Measurements from ENCODE around the gene PBX1.
"Not testable (repeated sequence)": the region's sequence is repeated elsewhere in the genome, so short reads cannot be mapped to it uniquely, and the experiment has no call there.

Gene PBX1

DNA sequence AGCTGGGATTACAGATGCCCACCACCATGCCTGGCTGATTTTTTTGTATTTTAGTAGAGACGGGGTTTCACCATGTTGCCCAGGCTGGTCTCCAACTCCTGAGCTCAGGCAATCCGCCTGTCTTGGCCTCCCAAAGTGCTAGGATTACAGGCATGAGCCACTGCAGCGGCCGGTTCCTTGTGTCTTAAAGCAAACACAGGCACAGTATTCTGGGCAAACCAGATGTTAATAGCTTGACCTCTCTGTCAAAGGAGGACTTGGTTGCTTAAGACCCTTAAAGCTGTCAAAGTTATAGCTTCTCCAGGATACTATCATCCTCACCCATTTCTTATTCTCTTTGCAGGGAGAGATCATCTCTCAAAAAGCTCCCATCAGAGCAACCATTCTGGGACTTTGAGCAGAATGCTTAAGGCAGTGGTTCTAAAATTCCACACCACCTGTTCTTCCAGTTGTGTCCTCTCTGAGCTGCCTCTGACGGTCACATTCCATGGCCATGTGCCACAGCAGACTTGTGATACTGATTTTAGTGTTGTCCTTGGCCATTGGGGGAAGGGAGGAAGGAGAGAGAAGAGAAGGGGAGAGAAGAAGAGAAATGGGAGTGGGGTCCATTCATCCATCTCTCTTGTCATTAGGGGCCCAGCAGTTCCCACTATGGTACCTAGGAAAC is 81.8 kb downstream of the PBX1 start:
- DNase-seq (ENCODE audit: low read depth in 2 of 2) = no peak

DNA sequence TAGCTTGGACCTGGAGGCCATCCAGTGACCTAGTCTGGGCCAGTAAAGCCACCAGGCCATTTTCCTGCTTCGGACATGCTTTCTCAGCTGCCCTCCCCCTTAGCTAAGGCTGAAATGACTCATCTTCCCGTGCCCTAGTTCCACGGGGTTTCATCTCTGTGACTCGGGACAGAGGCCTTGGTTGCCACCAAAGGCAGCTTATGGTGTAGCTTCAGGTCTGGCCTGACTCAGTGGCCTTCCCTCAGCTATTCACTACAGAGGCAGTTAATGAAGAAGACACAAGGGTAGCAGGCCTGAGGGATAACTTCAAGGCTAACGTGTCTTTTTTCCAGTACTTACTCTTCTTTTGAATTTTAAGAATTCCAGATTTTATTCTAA is 82.4 kb downstream of the PBX1 start:
- no peak for DNase-seq (ENCODE audit: low read depth in 2 of 2)

GRCh38 chr1:164643018-164643417 is 84.0 kb downstream of the PBX1 start:
- no peak for DNase-seq (ENCODE audit: low read depth in 2 of 2)

DNA sequence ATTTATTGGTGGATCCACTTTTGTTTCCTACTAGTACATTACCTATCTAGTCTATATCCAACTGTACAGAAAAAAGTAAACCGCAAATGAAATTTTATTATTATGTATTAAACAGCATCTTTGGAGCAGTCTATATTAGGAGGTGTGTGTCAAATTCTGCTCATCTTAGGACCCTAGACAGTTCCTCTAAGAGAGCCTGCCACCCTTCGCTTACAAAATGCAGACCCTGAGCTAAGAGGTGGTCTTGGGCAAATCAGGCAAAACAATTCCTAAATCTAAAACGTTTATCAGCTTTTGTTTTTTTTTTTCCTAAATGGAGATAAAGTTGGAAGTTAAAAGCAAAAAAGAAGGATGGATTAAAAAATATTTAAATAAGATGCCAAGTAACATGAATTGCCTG is 85.3 kb downstream of the PBX1 start:
- DNase-seq (ENCODE audit: low read depth in 2 of 2) = no peak

- no peak for DNase-seq (ENCODE audit: low read depth in 2 of 2)
Measured at GRCh38 chr1:164644774-164645644, 86.0 kb downstream of the PBX1 start.

DNA sequence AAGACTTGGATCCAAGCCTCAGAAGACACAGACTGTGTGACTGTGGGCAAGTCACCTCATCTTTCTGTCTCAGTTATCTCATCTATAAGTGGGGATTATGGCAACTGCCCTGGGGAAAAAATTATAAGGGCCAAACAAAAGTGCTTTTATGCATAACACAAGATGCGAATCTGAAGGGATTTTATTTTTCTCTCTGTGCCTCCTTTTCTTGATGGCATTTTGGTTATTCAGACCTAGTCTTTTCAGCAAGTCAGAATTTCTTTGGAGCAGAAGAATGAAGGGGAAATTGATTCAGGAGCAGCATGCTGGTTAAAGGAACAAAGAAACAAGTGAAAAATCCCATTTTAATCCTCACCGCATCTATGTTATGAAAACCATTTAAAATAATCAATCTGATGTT is 86.9 kb downstream of the PBX1 start:
- no peak for DNase-seq (ENCODE audit: low read depth in 2 of 2)

GRCh38 chr1:164647211-164647610 is 88.2 kb downstream of the PBX1 start:
- DNase-seq (ENCODE audit: low read depth in 2 of 2) = no peak

- no peak for DNase-seq (ENCODE audit: low read depth in 2 of 2)
Measured at GRCh38 chr1:164648636-164649035, 89.7 kb downstream of the PBX1 start.

- DNase-seq (ENCODE audit: low read depth in 2 of 2) = no peak
Measured at GRCh38 chr1:164649146-164649545, 90.2 kb downstream of the PBX1 start.

GRCh38 chr1:164650531-164650930 is 91.5 kb downstream of the PBX1 start:
- no peak for DNase-seq (ENCODE audit: low read depth in 2 of 2)

DNA sequence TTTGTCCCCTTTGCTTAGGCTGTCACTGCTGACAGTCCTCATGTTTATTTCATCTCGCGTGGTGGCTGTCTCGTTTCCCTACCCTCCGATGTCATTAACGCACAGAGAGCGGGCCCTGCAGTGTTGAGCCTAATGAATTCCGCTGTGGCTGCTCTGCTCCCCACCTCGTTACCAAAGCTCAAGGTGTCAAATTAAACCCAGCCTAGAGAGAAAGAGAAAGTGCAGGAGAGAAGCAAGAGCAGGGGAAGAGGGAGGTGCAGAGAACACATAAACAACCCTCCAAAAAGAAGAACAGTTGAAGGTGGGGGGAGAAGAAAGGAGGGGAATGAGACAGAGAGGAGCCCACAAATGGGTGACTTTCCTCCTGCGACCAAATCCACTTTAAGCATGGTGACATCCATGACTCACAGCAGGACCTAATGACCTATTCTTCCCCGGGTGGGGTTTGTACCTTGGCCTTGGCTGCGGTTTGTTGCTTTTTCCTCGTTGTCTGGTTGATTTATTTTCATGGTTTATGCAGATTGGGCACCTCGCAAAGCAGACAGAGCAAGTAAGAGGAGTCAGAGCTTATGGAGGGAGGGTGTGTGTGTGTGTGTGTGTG is 92.5 kb downstream of the PBX1 start:
- DNase-seq (ENCODE audit: low read depth in 2 of 2) = no peak

DNA sequence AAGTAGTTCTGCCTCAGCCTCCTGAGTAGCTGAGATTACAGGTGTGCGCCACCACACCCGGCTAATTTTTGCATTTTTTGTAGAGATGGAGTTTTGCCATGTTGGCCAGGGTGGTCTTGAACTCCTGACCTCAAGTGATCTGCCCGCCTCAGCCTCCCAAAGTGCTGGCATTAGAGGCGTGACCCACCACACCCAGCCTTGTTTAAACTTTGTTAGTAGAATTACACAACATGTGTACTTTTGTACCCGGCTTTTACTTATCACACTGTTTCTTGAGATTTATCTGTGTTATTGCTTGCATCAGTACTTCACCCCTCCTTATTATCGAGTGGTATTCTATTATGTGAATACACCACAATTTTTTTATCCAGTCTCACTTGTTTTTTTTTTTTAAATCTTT is 94.0 kb downstream of the PBX1 start:
- not testable (repeated sequence) for DNase-seq (ENCODE audit: low read depth in 2 of 2)

GRCh38 chr1:164653705-164654104 is 94.7 kb downstream of the PBX1 start:
- no peak for DNase-seq (ENCODE audit: low read depth in 2 of 2)

- DNase-seq (ENCODE audit: low read depth in 2 of 2) = no peak
Measured at GRCh38 chr1:164654200-164654599, 95.2 kb downstream of the PBX1 start.

- no peak for DNase-seq (ENCODE audit: low read depth in 2 of 2)
Measured at GRCh38 chr1:164658864-164659263, 99.9 kb downstream of the PBX1 start.

DNA sequence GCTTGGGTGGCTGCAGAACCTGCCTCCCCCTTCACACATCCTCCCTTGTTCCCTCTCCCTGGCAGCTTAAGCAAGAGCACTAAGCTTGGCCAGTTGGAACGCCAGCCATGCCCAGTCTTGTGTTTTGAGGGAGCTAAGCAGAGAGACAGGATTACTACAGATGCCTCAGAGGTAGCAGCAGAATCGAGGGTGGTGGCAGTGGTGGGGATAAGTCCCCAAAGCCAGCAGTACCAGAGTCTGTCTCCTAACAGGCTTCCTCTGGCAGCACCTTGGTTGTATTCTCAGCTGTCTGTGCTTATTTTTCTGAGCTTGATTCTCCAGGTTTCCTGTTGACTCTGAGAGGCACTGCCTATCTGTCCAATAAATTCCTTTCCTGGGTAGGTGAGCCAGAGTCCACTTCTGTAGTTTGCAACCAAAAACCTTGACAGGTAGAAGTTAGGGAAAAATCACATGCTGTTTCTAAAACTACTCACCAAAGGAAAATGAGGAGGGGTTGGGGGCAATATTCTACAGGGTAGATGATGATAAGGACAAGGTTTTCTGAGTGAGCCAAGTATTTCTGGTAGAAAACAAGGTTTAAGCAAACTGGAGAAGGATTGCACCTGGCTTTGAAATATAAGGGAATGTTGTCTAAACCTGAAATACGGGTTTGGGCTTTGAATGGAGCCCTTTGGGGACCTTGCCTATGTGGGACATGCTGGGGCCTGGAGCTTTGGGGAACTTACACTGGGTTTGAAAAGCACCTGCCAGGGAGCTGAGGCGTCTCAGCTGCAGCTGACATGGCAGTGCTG is 100.8 kb downstream of the PBX1 start:
- DNase-seq (ENCODE audit: low read depth in 2 of 2) = no peak

GRCh38 chr1:164660412-164660772 is 101.4 kb downstream of the PBX1 start:
- no peak for DNase-seq (ENCODE audit: low read depth in 2 of 2)

DNA sequence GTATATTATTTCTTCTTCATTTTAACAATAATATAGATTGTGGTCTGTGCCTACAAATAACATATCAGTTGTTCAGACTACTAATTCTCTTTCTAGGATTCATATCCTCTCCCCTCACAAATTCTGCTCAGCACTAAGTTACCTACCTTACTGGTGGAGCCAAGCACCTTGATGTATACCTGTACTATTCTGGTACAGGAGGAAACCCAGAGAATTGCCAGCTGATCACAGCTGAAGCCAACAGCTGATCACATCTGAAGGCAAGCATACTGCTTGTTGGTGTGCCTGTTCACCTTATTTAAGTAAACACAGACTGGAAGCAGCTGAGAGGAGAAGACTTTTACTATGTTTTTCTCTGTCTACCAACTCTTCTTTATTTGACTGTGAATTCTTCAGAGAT is 101.8 kb downstream of the PBX1 start:
- no peak for DNase-seq (ENCODE audit: low read depth in 2 of 2)

- DNase-seq (ENCODE audit: low read depth in 2 of 2) = no peak
Measured at GRCh38 chr1:164662462-164662861, 103.5 kb downstream of the PBX1 start.

DNA sequence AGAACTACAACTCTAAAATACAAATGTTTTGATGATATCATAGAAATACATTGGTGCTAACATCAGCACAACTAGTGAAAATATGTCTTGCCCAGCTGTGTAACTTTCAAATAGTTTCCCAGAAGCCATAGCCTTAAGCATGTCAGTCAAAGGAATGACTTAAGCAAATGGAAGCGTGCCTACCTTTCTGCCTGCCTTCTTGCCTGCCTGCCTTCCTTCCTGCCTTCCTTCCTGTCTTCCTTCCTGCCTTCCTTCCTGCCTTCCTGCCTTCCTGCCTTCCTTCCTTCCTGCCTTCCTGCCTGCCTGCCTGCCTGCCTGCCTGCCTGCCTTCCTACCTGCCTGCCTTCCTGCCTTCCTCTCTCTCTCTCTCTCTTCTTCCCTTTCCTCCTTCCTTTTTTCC is 104.0 kb downstream of the PBX1 start:
- no peak for DNase-seq (ENCODE audit: low read depth in 2 of 2)

DNA sequence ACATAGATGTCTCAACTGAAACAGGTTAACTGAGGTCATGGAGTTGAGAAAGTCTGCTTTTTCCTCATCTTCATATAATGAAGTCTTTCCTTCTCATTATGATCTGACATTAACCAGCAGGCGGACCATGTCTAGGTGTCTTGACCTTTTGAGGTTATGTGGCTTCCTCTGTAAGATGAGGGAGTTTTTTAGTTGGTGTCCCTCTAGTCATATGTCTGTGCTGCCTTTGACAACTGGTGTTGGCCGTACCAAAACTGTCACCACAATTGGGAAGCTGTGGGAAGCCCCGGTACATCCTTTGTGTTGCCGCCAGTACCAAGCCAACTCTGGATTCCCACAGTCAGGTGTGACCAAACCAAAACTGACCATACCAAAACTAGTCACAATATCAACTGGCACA is 105.1 kb downstream of the PBX1 start:
- DNase-seq (ENCODE audit: low read depth in 2 of 2) = no peak

GRCh38 chr1:164667001-164667400 is 108.0 kb downstream of the PBX1 start:
- DNase-seq (ENCODE audit: low read depth in 2 of 2) = no peak

Data from stimulated activated CD8-positive, alpha-beta memory T cell treated with anti-CD3 and anti-CD28 coated beads, Interleukin-15, amount 100 ng/mL, for 4 hours (primary cell).